ENCODE results near the gene PANK2. TPM values are rescaled to one million over a fixed set of nuclear protein-coding genes. Genes with fewer than 3 reads are reported as not detected.

The PANK2 gene
- polyA plus RNA-seq, 1 donor (not counting 4 experiments of a cell fraction or from before 2014, with no cell fraction given) = 23.6 TPM

DNA sequence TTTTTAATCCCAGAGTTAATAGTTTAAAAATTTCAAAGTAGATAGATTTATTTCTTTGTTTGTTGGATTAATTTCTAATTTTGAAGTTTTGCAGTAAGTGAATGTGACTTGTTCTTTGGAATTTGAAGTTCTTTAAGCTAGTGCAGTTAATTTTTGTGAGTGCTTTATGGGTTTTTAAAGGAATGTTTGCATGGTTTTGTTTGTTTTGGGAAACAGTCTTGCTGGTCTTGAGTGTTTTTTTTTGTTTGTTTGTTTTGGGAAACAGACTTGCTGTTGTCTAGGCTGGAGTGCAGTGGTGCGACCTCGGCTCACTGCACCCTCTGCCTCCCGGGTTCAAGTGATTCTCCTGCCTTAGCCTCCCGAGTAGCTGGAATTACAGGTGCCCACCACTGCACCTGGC is 9.5 kb downstream of the PANK2 start:
- peak overlapping the region; percentile 22 for H3K4me2 ChIP-seq (ENCODE audit: control insufficient read depth, extremely low read depth, insufficient read depth, low read depth, low read length)
- peaks cover 12% of the 10 kb centered on the region for H3K9me1 ChIP-seq (ENCODE audit: control insufficient read depth, extremely low read depth, insufficient read depth, low read length)
- H2AFZ ChIP-seq (ENCODE audit: control insufficient read depth, low read length) = no peak overlapping the region
- no peak for DNase-seq (ENCODE audit: low read depth, low spot score)
- H3K27ac ChIP-seq (ENCODE audit: control insufficient read depth, insufficient read depth, low read length) = peak overlapping the region; percentile 26
- H3K36me3 ChIP-seq (ENCODE audit: control insufficient read depth in 2 of 2, extremely low read depth in 1 of 2, insufficient read depth in 2 of 2, low read length in 2 of 2) = peaks cover 6 to 12% of the 10 kb centered on the region in 2 experiments
- H3K9ac ChIP-seq (ENCODE audit: control insufficient read depth, extremely low read depth, insufficient read depth, low read length) = no peak overlapping the region
- no peak for FAIRE-seq
- no peak overlapping the region for H3K4me3 ChIP-seq (ENCODE audit: control insufficient read depth in 2 of 3, extremely low read depth in 1 of 3, insufficient read depth in 2 of 3, low read depth in 1 of 3, low read length in 3 of 3)
- dilution Hi-C loops (cut with MboI; ENCODE audit: extremely low pct_ligation_motif_present, low sequenced_read_pairs) = no loop called here
- H4K20me1 ChIP-seq (ENCODE audit: control insufficient read depth, extremely low read depth, insufficient read depth, low read length) = peaks cover 57% of the 10 kb centered on the region
- no peaks in the 10 kb centered on the region for H3K9me3 ChIP-seq (ENCODE audit: control insufficient read depth, low read depth, low read length)
- H3K4me1 ChIP-seq (ENCODE audit: control insufficient read depth, extremely low read depth, insufficient read depth, low read length) = peaks cover 31% of the 10 kb centered on the region
- no peaks in the 10 kb centered on the region for H3K27me3 ChIP-seq (ENCODE audit: control insufficient read depth, extremely low read depth, insufficient read depth, low read length)
- TF ChIP-seq, protein P1, sequence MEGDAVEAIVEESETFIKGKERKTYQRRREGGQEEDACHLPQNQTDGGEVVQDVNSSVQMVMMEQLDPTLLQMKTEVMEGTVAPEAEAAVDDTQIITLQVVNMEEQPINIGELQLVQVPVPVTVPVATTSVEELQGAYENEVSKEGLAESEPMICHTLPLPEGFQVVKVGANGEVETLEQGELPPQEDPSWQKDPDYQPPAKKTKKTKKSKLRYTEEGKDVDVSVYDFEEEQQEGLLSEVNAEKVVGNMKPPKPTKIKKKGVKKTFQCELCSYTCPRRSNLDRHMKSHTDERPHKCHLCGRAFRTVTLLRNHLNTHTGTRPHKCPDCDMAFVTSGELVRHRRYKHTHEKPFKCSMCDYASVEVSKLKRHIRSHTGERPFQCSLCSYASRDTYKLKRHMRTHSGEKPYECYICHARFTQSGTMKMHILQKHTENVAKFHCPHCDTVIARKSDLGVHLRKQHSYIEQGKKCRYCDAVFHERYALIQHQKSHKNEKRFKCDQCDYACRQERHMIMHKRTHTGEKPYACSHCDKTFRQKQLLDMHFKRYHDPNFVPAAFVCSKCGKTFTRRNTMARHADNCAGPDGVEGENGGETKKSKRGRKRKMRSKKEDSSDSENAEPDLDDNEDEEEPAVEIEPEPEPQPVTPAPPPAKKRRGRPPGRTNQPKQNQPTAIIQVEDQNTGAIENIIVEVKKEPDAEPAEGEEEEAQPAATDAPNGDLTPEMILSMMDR (optimal IDR thresholded peaks at IDR 0.05 in 1 of 3, IDR thresholded peaks at IDR 0.05 in 1 of 3, conservative IDR thresholded peaks at IDR 0.05 in 1 of 3; ENCODE audit: extremely low read depth in 1 of 3, insufficient read depth in 2 of 3, low read length in 3 of 3) = no peak
- TF ChIP-seq EZH2 (IDR thresholded peaks at IDR 0.05; ENCODE audit: low read length) = no peak
- peaks cover 98% of the 10 kb centered on the region for H3K79me2 ChIP-seq (ENCODE audit: control insufficient read depth, insufficient read depth, low read length)

DNA sequence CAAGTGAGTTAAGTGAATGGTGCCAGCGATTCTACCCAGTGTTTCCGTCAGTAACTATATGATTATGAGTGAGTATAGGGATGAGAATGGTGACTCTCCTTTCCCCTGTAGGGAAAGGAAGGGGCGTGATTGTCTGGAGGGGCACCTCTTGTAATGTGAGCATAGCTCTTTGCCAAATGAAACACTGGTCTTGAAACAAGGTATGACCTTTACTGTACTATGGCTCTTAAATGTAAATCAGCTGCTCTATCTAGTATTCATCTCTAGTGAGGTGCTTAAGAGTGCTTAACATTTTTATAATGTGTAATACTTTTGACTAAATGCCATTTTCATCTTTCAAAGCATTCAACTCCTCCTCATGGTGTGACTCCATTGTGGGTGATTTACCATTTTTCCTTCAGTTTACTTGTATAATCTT is 11.0 kb downstream of the PANK2 start:
- no peak for TF ChIP-seq EZH2 (IDR thresholded peaks at IDR 0.05; ENCODE audit: low read length)
- TF ChIP-seq, protein P1 (optimal IDR thresholded peaks at IDR 0.05 in 1 of 3, IDR thresholded peaks at IDR 0.05 in 1 of 3, conservative IDR thresholded peaks at IDR 0.05 in 1 of 3; ENCODE audit: extremely low read depth in 1 of 3, insufficient read depth in 2 of 3, low read length in 3 of 3) = no peak
- peaks cover 12% of the 10 kb centered on the region for H3K9me1 ChIP-seq (ENCODE audit: control insufficient read depth, extremely low read depth, insufficient read depth, low read length)
- no peak overlapping the region for H2AFZ ChIP-seq (ENCODE audit: control insufficient read depth, low read length)
- peaks cover 6 to 12% of the 10 kb centered on the region in 2 experiments for H3K36me3 ChIP-seq (ENCODE audit: control insufficient read depth in 2 of 2, extremely low read depth in 1 of 2, insufficient read depth in 2 of 2, low read length in 2 of 2)
- FAIRE-seq (no peak), DNase-seq (ENCODE audit: low read depth, low spot score) (no peak)
- peak overlapping the region; percentile 1 for H3K27ac ChIP-seq (ENCODE audit: control insufficient read depth, insufficient read depth, low read length)
- H3K9ac ChIP-seq (ENCODE audit: control insufficient read depth, extremely low read depth, insufficient read depth, low read length) = no peak overlapping the region
- H3K4me3 ChIP-seq (ENCODE audit: control insufficient read depth in 2 of 3, extremely low read depth in 1 of 3, insufficient read depth in 2 of 3, low read depth in 1 of 3, low read length in 3 of 3) = no peak overlapping the region
- no peaks in the 10 kb centered on the region for H3K9me3 ChIP-seq (ENCODE audit: control insufficient read depth, low read depth, low read length)
- dilution Hi-C loops (cut with MboI; ENCODE audit: extremely low pct_ligation_motif_present, low sequenced_read_pairs) = no loop called here
- H3K27me3 ChIP-seq (ENCODE audit: control insufficient read depth, extremely low read depth, insufficient read depth, low read length) = no peaks in the 10 kb centered on the region
- peaks cover 30% of the 10 kb centered on the region for H3K4me1 ChIP-seq (ENCODE audit: control insufficient read depth, extremely low read depth, insufficient read depth, low read length)
- H3K4me2 ChIP-seq (ENCODE audit: control insufficient read depth, extremely low read depth, insufficient read depth, low read depth, low read length) = no peak overlapping the region
- H4K20me1 ChIP-seq (ENCODE audit: control insufficient read depth, extremely low read depth, insufficient read depth, low read length) = peaks cover 56% of the 10 kb centered on the region
- peaks cover 98% of the 10 kb centered on the region for H3K79me2 ChIP-seq (ENCODE audit: control insufficient read depth, insufficient read depth, low read length)

Measured in keratinocyte (primary cell).